HG03175 (cell line): Measurements from ENCODE around the gene EHD4.
A peak's percentile ranks its signal among the peaks of the same experiment; 100 is the strongest.

Experiments
- ATAC-seq: cut with Tn5 transposase; IDR thresholded peaks from one replicate; pipeline ENCODE4 v1.9.1; 2021; ENCODE audit warnings: mild to moderate bottlenecking, moderate library complexity; ENCODE audit not compliant: unreplicated experiment

EHD4 gene

GRCh38 chr15:41972253-41973242 is at the start of gene EHD4:
Gene EHD4, minus strand, starts transcription at chr15:41972557. Its CDS starts 63 bp downstream, at chr15:41972494.
- peak; percentile 76 for ATAC-seq

GRCh38 chr15:42021593-42021992 is 49.2 kb upstream of the EHD4 start:
- ATAC-seq: no peak

GRCh38 chr15:42020713-42021273 is 48.4 kb upstream of the EHD4 start, which contains the start of gene PLA2G4E:
Gene PLA2G4E, minus strand, starts transcription at chr15:42021042. Its CDS starts 12 bp downstream, at chr15:42021030.
- ATAC-seq: no peak

GRCh38 chr15:42018306-42019224 is 46.2 kb upstream of the EHD4 start:
- no peak for ATAC-seq

- no peak for ATAC-seq
Measured at GRCh38 chr15:42016971-42017370, 44.6 kb upstream of the EHD4 start.

- no peak for ATAC-seq
Measured at GRCh38 chr15:42014406-42014805, 42.0 kb upstream of the EHD4 start.

- ATAC-seq: no peak
Measured at GRCh38 chr15:42012928-42013482, 40.6 kb upstream of the EHD4 start.

- no peak for ATAC-seq
Measured at GRCh38 chr15:42012241-42012640, 39.9 kb upstream of the EHD4 start.

- no peak for ATAC-seq
Measured at GRCh38 chr15:42011074-42011473, 38.7 kb upstream of the EHD4 start.

GRCh38 chr15:42010434-42010833 is 38.1 kb upstream of the EHD4 start:
- peak; percentile 75 for ATAC-seq

GRCh38 chr15:42009474-42009873 is 37.1 kb upstream of the EHD4 start:
- ATAC-seq: no peak

- ATAC-seq: no peak
Measured at GRCh38 chr15:42009022-42009421, 36.7 kb upstream of the EHD4 start.

GRCh38 chr15:42007386-42007785 is 35.0 kb upstream of the EHD4 start:
- ATAC-seq: no peak

- ATAC-seq: no peak
Measured at GRCh38 chr15:42002333-42002732, 30.0 kb upstream of the EHD4 start.

- ATAC-seq: no peak
Measured at GRCh38 chr15:42001236-42001635, 28.9 kb upstream of the EHD4 start.

GRCh38 chr15:41999290-42000285 is 27.2 kb upstream of the EHD4 start:
- no peak for ATAC-seq

- no peak for ATAC-seq
Measured at GRCh38 chr15:41997845-41998244, 25.5 kb upstream of the EHD4 start.

GRCh38 chr15:41996921-41997592 is 24.7 kb upstream of the EHD4 start:
- ATAC-seq: no peak

GRCh38 chr15:41996376-41996775 is 24.0 kb upstream of the EHD4 start:
- no peak for ATAC-seq
